Astrocyte of the hippocampus (primary cell): ENCODE results near the gene ZNF644.
"Not testable (repeated sequence)": the region's sequence is repeated elsewhere in the genome, so short reads cannot be mapped to it uniquely, and the experiment has no call there.

Experiments
- DNase-seq: peaks from one replicate; pipeline ENCODE4 v3.0.0; 2011; ENCODE audit warnings: low read depth, low spot score

ZNF644 gene

GRCh38 chr1:90927674-90928073, 94.2 kb downstream of the ZNF644 start:
- not testable (repeated sequence) for DNase-seq

DNA sequence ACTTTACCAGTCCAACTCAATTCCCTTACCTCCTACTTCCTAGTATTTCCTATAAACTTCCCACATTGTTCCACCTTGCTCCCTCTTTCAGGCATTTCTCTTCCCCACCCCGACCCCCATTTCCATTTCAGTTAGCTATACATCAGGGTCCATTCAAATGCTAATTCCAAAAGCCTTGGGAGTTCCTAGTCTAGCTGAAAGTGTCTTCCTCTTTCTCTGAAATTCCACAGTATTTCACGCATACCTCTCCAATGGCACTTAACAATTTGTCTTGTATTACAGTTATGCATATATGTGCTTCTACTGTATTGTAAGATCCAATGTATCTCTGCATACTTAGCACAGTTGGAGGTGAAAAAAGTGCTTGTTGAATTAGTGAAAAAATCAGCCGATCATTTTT, 94.9 kb downstream of the ZNF644 start:
- DNase-seq: no peak

DNA sequence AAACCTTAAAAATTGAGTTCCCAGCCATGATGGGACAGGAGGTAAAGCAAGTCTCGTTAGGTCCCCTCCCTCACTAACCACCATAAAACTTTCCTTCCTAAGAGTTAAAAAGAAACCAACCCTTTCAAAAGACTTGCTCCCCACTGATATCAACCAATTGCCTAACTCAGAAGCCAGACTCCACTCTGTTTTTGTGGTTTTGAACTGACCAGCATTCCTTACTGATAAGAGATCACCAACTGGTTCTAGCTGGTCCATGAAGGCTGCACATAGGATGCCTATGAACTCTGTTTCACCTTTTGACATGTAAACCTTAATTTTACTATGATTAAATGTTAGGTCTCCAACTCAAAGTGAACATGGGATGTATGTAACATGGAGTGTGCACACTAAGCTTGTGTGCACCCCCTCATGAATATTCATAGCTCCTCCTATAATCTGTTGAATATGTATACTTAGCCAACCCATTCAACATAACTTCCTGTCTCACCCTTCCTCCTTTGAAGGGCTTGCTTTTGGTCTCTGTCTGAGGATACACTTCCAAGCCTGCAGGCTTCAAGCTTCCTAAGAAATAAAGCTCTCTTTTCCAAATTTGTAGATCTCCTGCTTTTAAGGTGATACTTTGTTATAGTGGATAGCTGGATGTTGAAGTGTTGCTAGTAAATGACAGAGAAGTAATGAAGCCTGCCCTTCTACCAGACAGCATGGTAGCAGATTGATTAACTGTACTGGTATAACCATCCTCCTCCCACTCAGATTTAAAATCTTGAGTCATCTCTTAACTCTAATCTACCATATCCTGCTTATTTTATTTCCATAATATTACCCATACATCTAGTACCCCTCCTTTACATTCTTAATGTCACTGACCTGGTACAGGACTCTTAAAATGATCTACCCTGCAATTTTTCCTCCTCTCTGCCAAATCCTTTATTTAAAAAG, 95.6 kb downstream of the ZNF644 start:
- peak; percentile 83 for DNase-seq

DNA sequence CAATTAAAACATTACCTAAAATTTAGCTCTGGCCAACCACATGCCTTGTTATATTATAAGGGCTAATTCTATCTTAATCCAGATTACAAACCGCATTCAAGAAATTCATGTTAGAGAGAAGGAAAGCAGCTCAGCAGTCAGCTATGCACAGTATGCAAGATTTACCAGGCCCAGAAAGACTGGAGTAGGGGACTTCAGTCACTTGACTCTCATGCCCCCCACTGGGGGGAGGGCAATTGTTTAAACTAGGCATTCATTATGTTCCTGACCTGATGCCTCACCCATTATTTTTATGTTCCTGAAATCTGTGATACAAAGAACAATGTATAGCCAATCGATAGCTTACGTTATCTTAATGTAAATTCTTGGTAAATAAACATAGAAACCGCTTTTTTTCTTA, 96.9 kb downstream of the ZNF644 start:
- DNase-seq: peak; percentile 26

- no peak for DNase-seq
Observed at GRCh38 chr1:90922996-90923395, 98.8 kb downstream of the ZNF644 start.

- DNase-seq: no peak
Observed at GRCh38 chr1:90922202-90922601, 99.6 kb downstream of the ZNF644 start.

GRCh38 chr1:90919900-90920299, 101.9 kb downstream of the ZNF644 start:
- peak; percentile 23 for DNase-seq

DNA sequence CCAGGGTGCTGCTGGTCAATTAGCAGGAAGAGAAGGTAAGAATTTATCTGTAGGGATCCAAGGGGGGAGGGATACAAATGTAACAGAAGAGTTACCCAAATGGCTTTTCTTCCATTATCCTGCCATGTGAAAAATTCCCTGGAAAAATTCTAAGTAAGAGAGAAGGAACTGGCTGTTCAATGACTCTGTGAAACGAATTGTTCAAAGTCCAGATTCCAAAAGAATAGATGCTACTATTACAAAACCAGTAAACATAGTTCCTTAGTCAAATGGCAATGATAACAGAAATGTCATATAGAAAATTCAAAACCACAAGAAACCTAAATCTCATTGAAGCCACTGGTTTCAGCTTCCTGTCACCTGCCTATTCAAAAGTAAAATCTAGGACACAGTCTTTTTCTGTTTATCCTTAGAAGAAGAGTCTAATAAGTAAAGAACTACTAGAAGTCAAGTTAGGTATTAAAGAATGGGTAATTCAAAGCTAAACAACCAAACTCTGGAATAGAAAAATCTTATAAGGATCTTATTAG, 102.6 kb downstream of the ZNF644 start:
- DNase-seq: no peak

GRCh38 chr1:90911353-90911752, 110.5 kb downstream of the ZNF644 start:
- DNase-seq: no peak

DNA sequence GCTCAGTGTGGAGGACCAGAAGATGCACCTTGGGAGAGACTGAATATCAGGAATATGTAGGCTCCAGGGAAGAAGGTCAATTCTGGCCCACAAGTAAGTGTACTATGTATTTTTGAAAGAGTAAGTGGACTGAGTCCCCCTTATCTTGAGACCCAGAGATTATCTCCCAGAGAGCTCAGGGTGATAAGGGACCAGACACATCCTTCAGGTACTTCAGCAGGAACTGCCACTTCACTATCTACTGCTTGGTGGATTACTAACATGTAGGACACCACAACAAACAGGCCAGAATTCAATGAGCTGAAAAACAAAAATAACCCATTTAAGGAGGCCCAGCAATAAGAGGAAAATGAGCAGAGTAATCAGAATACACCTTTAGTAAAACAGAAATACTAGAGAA, 119.2 kb downstream of the ZNF644 start:
- no peak for DNase-seq

DNA sequence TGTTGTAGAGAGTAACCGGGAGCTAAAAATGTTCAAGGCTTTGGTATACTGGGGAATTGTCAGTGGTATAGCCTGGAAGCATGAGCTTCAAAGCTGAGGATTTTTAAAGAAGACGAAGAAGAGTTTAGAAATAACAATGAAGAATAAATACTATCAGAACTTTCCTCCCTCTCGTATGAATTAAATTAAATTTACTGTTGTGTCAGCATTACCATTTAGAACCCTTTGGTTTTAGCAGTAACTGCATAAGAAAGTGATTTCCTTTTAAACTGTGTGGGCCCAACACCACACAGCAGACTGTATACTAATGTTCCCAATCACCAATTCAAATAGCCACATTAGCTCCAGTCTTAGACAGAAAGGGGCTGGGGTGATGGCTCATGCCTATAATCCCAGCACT, 122.6 kb downstream of the ZNF644 start:
- DNase-seq: no peak

DNA sequence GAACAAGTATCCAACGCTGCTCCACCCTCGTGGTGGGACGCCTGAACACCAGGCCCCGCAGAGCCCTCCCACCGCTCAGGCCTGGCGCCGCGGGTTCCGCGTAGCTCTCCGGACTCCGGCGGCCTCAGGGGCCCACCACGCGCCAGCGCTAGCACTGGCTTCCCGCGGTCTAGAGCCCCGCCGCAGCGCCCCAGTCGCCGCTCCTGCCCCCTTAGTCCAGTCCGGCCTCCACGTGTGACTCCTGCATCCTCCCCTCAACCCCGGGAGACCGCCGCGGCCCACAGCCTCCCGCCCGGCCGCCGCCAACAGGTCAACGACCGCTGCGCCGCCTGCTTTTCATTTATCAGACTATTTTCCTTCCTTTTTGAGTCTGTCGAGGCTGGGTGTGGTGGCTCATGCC, 128.2 kb downstream of the ZNF644 start:
- DNase-seq: not testable (repeated sequence)

DNA sequence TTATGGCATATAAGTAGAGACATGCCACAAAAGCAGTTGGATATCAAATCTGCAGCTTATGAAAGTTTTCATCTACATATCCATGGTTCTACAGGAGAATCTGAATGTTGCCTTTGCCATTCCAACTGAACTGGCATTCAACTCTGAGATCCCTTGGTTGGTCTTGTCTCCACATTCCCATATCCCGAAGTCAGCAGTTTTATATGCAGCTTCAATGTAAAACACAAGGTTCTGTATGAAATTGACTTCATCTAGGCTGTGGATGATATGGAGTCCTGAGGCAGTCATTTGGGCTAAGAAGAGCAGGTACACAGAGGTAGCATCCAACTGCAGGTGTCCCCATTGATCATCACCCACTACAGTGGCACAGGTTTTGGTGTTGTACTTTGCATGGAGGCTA, 129.0 kb downstream of the ZNF644 start:
- not testable (repeated sequence) for DNase-seq

- not testable (repeated sequence) for DNase-seq
Observed at GRCh38 chr1:90892196-90892595, 129.6 kb downstream of the ZNF644 start.

- DNase-seq: not testable (repeated sequence)
Observed at GRCh38 chr1:90891756-90892155, 130.1 kb downstream of the ZNF644 start.

- no peak for DNase-seq
Observed at GRCh38 chr1:90882221-90882620, 139.6 kb downstream of the ZNF644 start.

DNA sequence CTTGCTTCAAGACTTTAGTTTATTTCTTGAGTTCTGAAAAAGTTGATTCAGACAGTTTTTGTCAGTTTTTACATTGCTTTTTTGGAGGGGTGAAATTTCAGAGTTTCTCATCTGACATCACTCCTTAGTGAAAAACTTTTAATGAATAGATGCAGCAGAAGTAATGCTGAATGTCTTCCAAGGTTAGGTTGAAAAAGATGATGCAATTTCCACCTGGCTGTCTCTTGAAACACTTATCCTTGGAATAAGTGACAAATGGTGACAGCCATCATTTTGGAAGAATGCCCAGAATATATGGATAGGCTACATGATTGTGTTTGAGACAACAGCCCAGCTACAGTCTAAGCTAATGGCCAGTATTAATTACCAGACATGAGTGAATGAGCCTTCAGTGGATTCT, 140.8 kb downstream of the ZNF644 start:
- no peak for DNase-seq

- peak; percentile 7 for DNase-seq
Observed at GRCh38 chr1:90879281-90879680, 142.6 kb downstream of the ZNF644 start.

GRCh38 chr1:90876101-90876500, 145.7 kb downstream of the ZNF644 start:
- DNase-seq: no peak
